GM12878 (cell line): Measurements from ENCODE around the gene ATG101. TPM values are rescaled to one million over a fixed set of nuclear protein-coding genes. Genes with fewer than 3 reads are reported as not detected.

Source experiments
- ATAC-seq: fragments of 200-7000 bp; cut with Tn5 transposase; 3 replicates; pipeline ENCODE4 v1.9.1; 2020; ENCODE audit warnings: mild to moderate bottlenecking, moderate library complexity
- BruUV-seq: library from RNA; stranded (reverse); fragments of 400-500 nt; replicated peaks from 2 replicates; lab custom pipeline; 2021; lab: Mats Ljungman, UMichigan
- CTCF ChIA-PET: fragments of 300-600 bp; sonication (Branson Sonifier 250); formaldehyde crosslinking; extraction: SDS; loops from one replicate; lab custom pipeline; 2021; ENCODE audit warnings: inconsistent platforms; lab: Yijun Ruan, JAX
- POLR2A ChIA-PET: fragments of 350-600 bp; formaldehyde crosslinking; extraction: SDS; loops from one replicate; lab custom pipeline; 2021; ENCODE audit warnings: inconsistent platforms; lab: Charles Lee
- RAD21 ChIA-PET: fragments of 300-600 bp; sonication (Branson Sonifier 250); formaldehyde crosslinking; loops from one replicate; lab custom pipeline; 2023; ENCODE audit warnings: antibody characterized with exemption; ENCODE audit not compliant: unreplicated experiment; lab: Charles Lee
- SMC1A ChIA-PET: fragments of 300-600 bp; sonication (Branson Sonifier 250); formaldehyde crosslinking; loops from one replicate; lab custom pipeline; 2023; ENCODE audit not compliant: unreplicated experiment, uncharacterized antibody; lab: Charles Lee
- DNase-seq: peaks from one replicate; pipeline ENCODE4 v3.0.0-alpha.2; 2011; ENCODE audit warnings: low read depth, low spot score
- FAIRE-seq: peaks from 3 replicates; lab custom pipeline; 2011; peaks lifted over from hg19 to GRCh38; lab: Jason Lieb, UNC
- H2AFZ ChIP-seq: 2 replicates; pipeline ENCODE4 v1.6.0; 2011; ENCODE audit warnings: low read depth, low read length, control low read depth; ENCODE audit not compliant: control insufficient read depth
- H3K27ac ChIP-seq: 2 replicates; pipeline ENCODE4 v1.5.1; 2011; ENCODE audit warnings: control low read depth; ENCODE audit not compliant: control insufficient read depth, insufficient read depth
- H3K27me3 ChIP-seq, 2 experiments: replicated peaks in 1 of 2; 2 replicates each; pipeline versions ENCODE4 v1.6.0 to v1.6.1; 2011; ENCODE audit warnings: low read length in 1 of 2; ENCODE audit not compliant: control insufficient read depth in 2 of 2, insufficient read depth in 2 of 2
- H3K36me3 ChIP-seq, 2 experiments: 2 replicates each; pipeline ENCODE4 v1.5.1; 2011; ENCODE audit warnings: low read length in 1 of 2; ENCODE audit not compliant: control insufficient read depth in 2 of 2, insufficient read depth in 2 of 2
- H3K4me1 ChIP-seq: 2 replicates; pipeline ENCODE4 v1.6.1; 2011; ENCODE audit warnings: mild to moderate bottlenecking, low read length, moderate library complexity, mixed read lengths; ENCODE audit not compliant: control insufficient read depth, insufficient read depth
- H3K4me2 ChIP-seq: 2 replicates; pipeline ENCODE4 v1.6.0; 2011; ENCODE audit warnings: control low read depth; ENCODE audit not compliant: control insufficient read depth, insufficient read depth
- H3K4me3 ChIP-seq: fragments of 200-600 bp; sonication (generic); 2 replicates; pipeline ENCODE4 v1.5.1; 2016
- H3K79me2 ChIP-seq: 2 replicates; pipeline ENCODE4 v1.6.0; 2011; ENCODE audit warnings: low read length; ENCODE audit not compliant: control insufficient read depth, insufficient read depth
- H3K9ac ChIP-seq: 2 replicates; pipeline ENCODE4 v1.8.0; 2011; ENCODE audit warnings: low read length, control low read depth, mixed read lengths; ENCODE audit not compliant: control insufficient read depth, insufficient read depth
- H3K9me3 ChIP-seq: replicated peaks from 3 replicates; pipeline ENCODE4 v1.5.1; 2011; ENCODE audit warnings: mild to moderate bottlenecking, low read length; ENCODE audit not compliant: control insufficient read depth, insufficient read depth
- H4K20me1 ChIP-seq: 2 replicates; pipeline ENCODE4 v1.6.0; 2011; ENCODE audit not compliant: control insufficient read depth, insufficient read depth
- BMI1 ChIP-seq: fragments of 450-650 bp; IDR thresholded peaks from 2 replicates; pipeline ENCODE4 v1.6.1; 2016; ENCODE audit warnings: mild to moderate bottlenecking, moderate library complexity, borderline replicate concordance
- CHD2 ChIP-seq: IDR thresholded peaks from 2 replicates; pipeline ENCODE4 v1.6.1; 2011; ENCODE audit warnings: low read depth, low read length, improper control_type of control experiment, borderline replicate concordance
- HDAC6 ChIP-seq: fragments of 200-600 bp; sonication (generic); IDR thresholded peaks from one replicate; pipeline ENCODE4 v1.8.0; 2017; ENCODE audit warnings: antibody characterized with exemption; ENCODE audit not compliant: unreplicated experiment
- HSF1 ChIP-seq: fragments of 150-350 bp; IDR thresholded peaks from 2 replicates; pipeline ENCODE4 v1.6.1; 2014; ENCODE audit warnings: mild to moderate bottlenecking, low read depth, low read length
- NR2C2 ChIP-seq: IDR thresholded peaks from 2 replicates; pipeline ENCODE4 v1.6.1; 2011; ENCODE audit warnings: borderline replicate concordance, low read depth; ENCODE audit not compliant: control insufficient read depth, insufficient read length
- RB1 ChIP-seq: fragments of 450-650 bp; formaldehyde crosslinking; IDR thresholded peaks from 2 replicates; pipeline ENCODE4 v1.6.1; 2017; ENCODE audit warnings: mild to moderate bottlenecking, borderline replicate concordance
- SREBF1 ChIP-seq: IDR thresholded peaks from 2 replicates; pipeline ENCODE4 v1.6.1; 2012; ENCODE audit warnings: mild to moderate bottlenecking, low read length
- ZBTB4 ChIP-seq: fragments of 450-650 bp; formaldehyde crosslinking; IDR thresholded peaks from 2 replicates; pipeline ENCODE4 v1.4.0; 2022; ENCODE audit warnings: mild to moderate bottlenecking, moderate library complexity
- ZBTB40 ChIP-seq: fragments of 450-650 bp; IDR thresholded peaks from 2 replicates; pipeline ENCODE4 v1.6.1; 2016; ENCODE audit warnings: mild to moderate bottlenecking, moderate library complexity, borderline replicate concordance
- WGBS: methylation state at CpG from one replicate; pipeline ENCODE4 v1.1.6; 2016; ENCODE audit warnings: low lambda C conversion rate; ENCODE audit not compliant: insufficient replicate concordance, insufficient coverage; ENCODE audit errors: missing lambda C conversion rate; 5-methylcytosine and 5-hydroxymethylcytosine counted together
- in situ Hi-C: fragments of 300-500 bp; cut with MboI; formaldehyde crosslinking; loops from 9 replicates; pipeline ENCODE4 v1.14.3; 2018; ENCODE audit warnings: mixed read lengths
- intact Hi-C: fragments of 100-400 bp; cut with micrococcal nuclease; formaldehyde crosslinking; loops from one replicate; pipeline ENCODE4 v1.14.2; 2022; ENCODE audit not compliant: unreplicated experiment
- polyA plus RNA-seq, 11 experiments: library from polyadenylated mRNA; depleted of rRNA in 4 of 11; unstranded in 6 of 11; stranded (reverse) in 5 of 11; fragments of >200 nt; fragmentation: Nextera tagmentation in 4 of 11; fragmentation: Illumina TruSeq in 1 of 11; extraction: Ambion mirVana in 4 of 11; extraction: Trizol in 1 of 11; gene quantifications; 1 replicate in 1 of 11; 2 replicates in 10 of 11; pipeline versions ENCODE4 v1.2.1 to v1.2.3, GENCODE V29; 2011 to 2016; ENCODE audit warnings: inconsistent platforms in 2 of 11, missing spikeins in 2 of 11, low read depth in 1 of 11
- total RNA-seq, 4 experiments: library from RNA; depleted of rRNA in 3 of 4; stranded (reverse); fragments of >200 nt in 3 of 4; fragmentation: Illumina TruSeq in 1 of 4; extraction: Trizol in 1 of 4; gene quantifications; 2 replicates each; pipeline versions ENCODE4 v1.2.1 to v1.2.3, GENCODE V29; 2013 to 2021

ATG101 gene
- total and polyA plus RNA-seq, 10 of the 15 experiments (the other 5 are each of a cell fraction or from before 2014, with no cell fraction given), result 2.7 to 49.8 (median 35.3) TPM

- Histone ChIP-seq H3K36me3 (no peaks in the 10 kb centered on the region), H3K4me3 (peak overlapping the region; percentile 51; the same call in 1 of the 2 replicates), H3K9ac (peak overlapping the region; percentile 56), H3K4me1 (peaks cover 17% of the 10 kb centered on the region), H3K79me2 (no peaks in the 10 kb centered on the region), H3K4me2 (peak overlapping the region; percentile 88), H4K20me1 (no peaks in the 10 kb centered on the region), H3K27ac (no peak overlapping the region), H3K27me3 (no peaks in the 10 kb centered on the region; a peak in 1 of 4 replicates), H3K9me3 (no peaks in the 10 kb centered on the region), H2AFZ (peak overlapping the region; percentile 64)
- ChIA-PET SMC1A (interaction anchor here (1.1 to 13.7 kb wide), 9 partner anchors 8 to 87 kb away, joined by 3 to 322 read pairs (median 12); partner anchors contain the start of genes ATG101 and NR4A1), RAD21 (interaction anchor here (1.2 to 4.0 kb wide), 11 partner anchors 8 to 88 kb away, joined by 4 to 35 read pairs (median 8); partner anchors contain the start of gene ATG101), POLR2A (interaction anchor here (0.6 to 6.0 kb wide), 10 partner anchors 14 to 1254 kb away, joined by 3 to 24 read pairs (median 5); partner anchors contain the start of genes ATG101 and NR4A1), CTCF (interaction anchor here (1.0 to 15.6 kb wide), 15 partner anchors 8 to 245 kb away, joined by 3 to 622 read pairs (median 6); partner anchors contain the start of genes NR4A1 and SMIM41)
- intact Hi-C loops (no loop called here), in situ Hi-C loops (no loop called here)
- DNase-seq (no peak), ATAC-seq (no peak), FAIRE-seq (no peak)
- 28% methylated on average over 13 of the region's 13 CpGs for WGBS
- TF ChIP-seq ZBTB4 (CRISPR knock-in tag) (no peak), CHD2 (0 out of 2 replicates have a peak, but pooled peaks have one; percentile 15), HDAC6 (no peak), HSF1 (no peak), BMI1 (0 out of 2 replicates have a peak, but pooled peaks have one; percentile 13), RB1 (0 out of 2 replicates have a peak, but pooled peaks have one; percentile 6), ZBTB40 (peak; percentile 55; the same call in 1 of the 2 replicates), NR2C2 (no peak), SREBF1 (no peak)
- BruUV-seq, result TSS peak; percentile 89
Observed at GRCh38 chr12:52033446-52034140, 36.2 kb upstream of the ATG101 start.
